Stimulated activated CD8-positive, alpha-beta memory T cell treated with anti-CD3 and anti-CD28 coated beads, Interleukin-7, amount 100 ng/mL, for 4 hours (primary cell): ENCODE results near the gene MAMLD1.

Experiments used
- DNase-seq, 2 donors: peaks; one replicate each; pipeline ENCODE4 v3.0.0-alpha.2; 2020; ENCODE audit warnings: low read depth in 2 of 2

MAMLD1 gene

GRCh38 chrX:150502979-150503897 is 140.1 kb downstream of the MAMLD1 start:
- DNase-seq = no peak

- no peak for DNase-seq
Observed at GRCh38 chrX:150503898-150504219, 140.7 kb downstream of the MAMLD1 start.

GRCh38 chrX:150504397-150505182 is 141.5 kb downstream of the MAMLD1 start:
- no peak for DNase-seq

- DNase-seq = no peak
Observed at GRCh38 chrX:150506020-150506419, 142.9 kb downstream of the MAMLD1 start.

GRCh38 chrX:150506486-150506885 is 143.4 kb downstream of the MAMLD1 start:
- no peak for DNase-seq

- no peak for DNase-seq
Observed at GRCh38 chrX:150507251-150507856, 144.2 kb downstream of the MAMLD1 start.

- DNase-seq = no peak
Observed at GRCh38 chrX:150508018-150508417, 144.9 kb downstream of the MAMLD1 start.

GRCh38 chrX:150508451-150509367 is 145.6 kb downstream of the MAMLD1 start:
- DNase-seq = no peak

- DNase-seq = no peak
Observed at GRCh38 chrX:150509703-150510102, 146.6 kb downstream of the MAMLD1 start.

GRCh38 chrX:150512461-150512901 is 149.4 kb downstream of the MAMLD1 start:
- no peak for DNase-seq

GRCh38 chrX:150513544-150513943 is 150.4 kb downstream of the MAMLD1 start:
- no peak for DNase-seq

GRCh38 chrX:150514462-150514861 is 151.3 kb downstream of the MAMLD1 start:
- DNase-seq = no peak

- no peak for DNase-seq
Observed at GRCh38 chrX:150515801-150516200, 152.7 kb downstream of the MAMLD1 start.

- no peak for DNase-seq
Observed at GRCh38 chrX:150517303-150517910, 154.3 kb downstream of the MAMLD1 start.

- DNase-seq = no peak
Observed at GRCh38 chrX:150522494-150522893, 159.4 kb downstream of the MAMLD1 start.

- DNase-seq = no peak
Observed at GRCh38 chrX:150525061-150525919, 162.2 kb downstream of the MAMLD1 start.

GRCh38 chrX:150526692-150527091 is 163.6 kb downstream of the MAMLD1 start:
- DNase-seq = no peak

- DNase-seq = no peak
Observed at GRCh38 chrX:150527108-150527507, 164.0 kb downstream of the MAMLD1 start.

- no peak for DNase-seq
Observed at GRCh38 chrX:150529587-150529986, 166.5 kb downstream of the MAMLD1 start.

GRCh38 chrX:150530821-150531220 is 167.7 kb downstream of the MAMLD1 start:
- DNase-seq = no peak
